HepG2 (cell line): ENCODE data around the gene ANKRD44. TPM values are rescaled to one million over a fixed set of nuclear protein-coding genes. Genes with fewer than 3 reads are reported as not detected.

Experiments used
- ATAC-seq: fragments of 200-7000 bp; cut with Tn5 transposase; 3 replicates; pipeline ENCODE4 v1.9.1; 2020; ENCODE audit warnings: mild to moderate bottlenecking, moderate library complexity
- BruUV-seq: library from RNA; stranded (reverse); fragments of 400-500 nt; replicated peaks from 2 replicates; lab custom pipeline; 2021; lab: Mats Ljungman, UMichigan
- CTCF ChIA-PET: fragments of 300-600 bp; formaldehyde crosslinking; extraction: SDS; loops from one replicate; lab custom pipeline; 2021; ENCODE audit warnings: low total read pairs, inconsistent platforms, low intra/inter-chr PET ratio; lab: Yijun Ruan, JAX
- POLR2A ChIA-PET: fragments of 350-600 bp; sonication (Branson Sonifier 250); formaldehyde crosslinking; loops from one replicate; lab custom pipeline; 2020; ENCODE audit warnings: antibody characterized with exemption, inconsistent platforms; lab: Yijun Ruan, JAX
- DNase-seq: peaks from one replicate; pipeline ENCODE4 v3.0.0-alpha.2; 2015; ENCODE audit warnings: low spot score
- FAIRE-seq: peaks from 3 replicates; lab custom pipeline; 2011; peaks lifted over from hg19 to GRCh38; lab: Jason Lieb, UNC
- H2AFZ ChIP-seq: one replicate; pipeline ENCODE4 v1.6.1; 2011; ENCODE audit warnings: low read length, inconsistent platforms
- H3K27ac ChIP-seq: fragments of 300-600 bp; 3 replicates; pipeline ENCODE4 v1.8.0; 2011; ENCODE audit warnings: mixed run types, mild to moderate bottlenecking, mixed read lengths, low read length, inconsistent platforms; ENCODE audit not compliant: insufficient read depth; ENCODE audit errors: extremely low read length
- H3K27me3 ChIP-seq, 2 experiments: fragments of 200-600 bp in 1 of 2; 2 replicates in 1 of 2; 3 replicates in 1 of 2; pipeline versions ENCODE4 v1.6.0 to v1.8.0; 2011; ENCODE audit warnings: low read length in 2 of 2, mild to moderate bottlenecking in 2 of 2, moderate library complexity in 2 of 2, inconsistent platforms in 1 of 2; ENCODE audit not compliant: insufficient read depth in 2 of 2, control insufficient read depth in 1 of 2
- H3K36me3 ChIP-seq, 2 experiments: fragments of 200-600 bp in 1 of 2; replicated peaks in 1 of 2; 2 replicates in 1 of 2; 3 replicates in 1 of 2; pipeline versions ENCODE4 v1.5.1 to v1.8.0; 2011; ENCODE audit warnings: low read length in 2 of 2, inconsistent platforms in 1 of 2; ENCODE audit not compliant: insufficient read depth in 2 of 2, control insufficient read depth in 1 of 2
- H3K4me1 ChIP-seq: 2 replicates; pipeline ENCODE4 v1.5.1; 2012; ENCODE audit warnings: low read length, inconsistent platforms; ENCODE audit not compliant: insufficient read depth
- H3K4me2 ChIP-seq: 2 replicates; pipeline ENCODE4 v1.6.0; 2011; ENCODE audit warnings: low read depth, low read length, inconsistent platforms
- H3K4me3 ChIP-seq, 3 experiments: fragments of 200-600 bp in 1 of 3; sonication (generic), shearing (Covaris generic) in 1 of 3; replicated peaks in 1 of 3; 2 replicates each; pipeline ENCODE4 v1.5.1; 2011 to 2016; ENCODE audit warnings: low read length in 3 of 3, inconsistent platforms in 2 of 3, low read depth in 2 of 3, mild to moderate bottlenecking in 2 of 3, control low read depth in 1 of 3, mixed read lengths in 1 of 3; ENCODE audit not compliant: insufficient read depth in 1 of 3
- H3K79me2 ChIP-seq: one replicate; pipeline ENCODE4 v1.6.1; 2011; ENCODE audit warnings: low read length, inconsistent platforms; ENCODE audit not compliant: insufficient read depth
- H3K9ac ChIP-seq: 2 replicates; pipeline ENCODE4 v1.6.0; 2011; ENCODE audit warnings: mild to moderate bottlenecking, low read depth, low read length, inconsistent platforms; ENCODE audit not compliant: insufficient read depth
- H3K9me3 ChIP-seq: 2 replicates; pipeline ENCODE4 v1.5.1; 2012; ENCODE audit warnings: mild to moderate bottlenecking, low read length
- H4K20me1 ChIP-seq: 2 replicates; pipeline ENCODE4 v1.6.0; 2011; ENCODE audit warnings: inconsistent platforms, mild to moderate bottlenecking, low read length, moderate library complexity; ENCODE audit not compliant: insufficient read depth
- BCL6 ChIP-seq: IDR thresholded peaks from 2 replicates; pipeline ENCODE4 v1.6.1; 2016; ENCODE audit warnings: missing genetic modification reagents, missing compliant biosample characterization
- ETV5 ChIP-seq: IDR thresholded peaks from 2 replicates; pipeline ENCODE4 v1.6.1; 2018; ENCODE audit warnings: missing biosample characterization, missing genetic modification reagents, inconsistent platforms, borderline replicate concordance
- HOXA7 ChIP-seq: sonication (generic); formaldehyde crosslinking; IDR thresholded peaks from 2 replicates; pipeline ENCODE4 v1.8.1; 2022; ENCODE audit warnings: mild to moderate bottlenecking, missing genetic modification reagents, moderate library complexity
- NFKB2 ChIP-seq: sonication (generic); formaldehyde crosslinking; IDR thresholded peaks from 2 replicates; pipeline ENCODE4 v1.4.0; 2020; ENCODE audit warnings: missing genetic modification reagents, borderline replicate concordance
- ZNF558 ChIP-seq: sonication (generic); formaldehyde crosslinking; IDR thresholded peaks from 2 replicates; pipeline ENCODE4 v1.9.0; 2022; ENCODE audit warnings: mild to moderate bottlenecking, missing genetic modification reagents, borderline replicate concordance
- ZNF7 ChIP-seq: IDR thresholded peaks from 2 replicates; pipeline ENCODE4 v1.6.1; 2016; ENCODE audit warnings: missing biosample characterization, missing genetic modification reagents
- WGBS: methylation state at CpG from one replicate; pipeline ENCODE4 v1.1.6; 2017; ENCODE audit warnings: low lambda C conversion rate; 5-methylcytosine and 5-hydroxymethylcytosine counted together
- in situ Hi-C: cut with HindIII; loops from 2 replicates; pipeline ENCODE4 v1.10.0; 2017; ENCODE audit warnings: low pct_unique_long_range_greater_than_20kb; ENCODE audit not compliant: extremely low pct_ligation_motif_present
- intact Hi-C: fragments of 100-400 bp; cut with micrococcal nuclease; formaldehyde crosslinking; loops from one replicate; pipeline ENCODE4 v1.10.0; 2022; ENCODE audit not compliant: unreplicated experiment
- polyA plus RNA-seq, 8 experiments: library from polyadenylated mRNA; depleted of rRNA in 3 of 8; stranded (reverse) in 7 of 8; unstranded in 1 of 8; fragments of >200 nt; fragmentation: Illumina TruSeq in 4 of 8; extraction: Trizol in 4 of 8; gene quantifications; 2 replicates each; pipeline versions ENCODE4 v1.2.1 to v1.2.3, GENCODE V29; 2011 to 2016; ENCODE audit warnings: low read depth in 4 of 8, missing spikeins in 1 of 8, mixed read lengths in 1 of 8; ENCODE audit not compliant: insufficient read depth in 1 of 8
- total RNA-seq, 5 experiments: library from RNA; depleted of rRNA; stranded (reverse); fragments of >200 nt; fragmentation: Illumina TruSeq; extraction: Trizol; gene quantifications; 2 replicates each; pipeline ENCODE4 v1.2.3, GENCODE V29; 2016; ENCODE audit warnings: low read depth in 1 of 5
- TF ChIP-seq, protein P1 (sequence below): sonication (generic); formaldehyde crosslinking; IDR thresholded peaks from 2 replicates; pipeline ENCODE4 v1.4.0; 2020; ENCODE audit warnings: missing genetic modification reagents
- TF ChIP-seq, protein P2 (sequence below): sonication (generic); formaldehyde crosslinking; IDR thresholded peaks from 2 replicates; pipeline ENCODE4 v1.4.0; 2020; ENCODE audit warnings: missing genetic modification reagents, borderline replicate concordance
- TF ChIP-seq, protein P3 (sequence below): sonication (generic); formaldehyde crosslinking; conservative IDR thresholded peaks from 2 replicates; pipeline ENCODE4 v1.4.0; 2020; ENCODE audit warnings: missing genetic modification reagents

Gene ANKRD44
- total and polyA plus RNA-seq, 2 of the 13 experiments (the other 11 are each of a cell fraction or from before 2014, with no cell fraction given), result 0.04 to 0.11 TPM

DNA sequence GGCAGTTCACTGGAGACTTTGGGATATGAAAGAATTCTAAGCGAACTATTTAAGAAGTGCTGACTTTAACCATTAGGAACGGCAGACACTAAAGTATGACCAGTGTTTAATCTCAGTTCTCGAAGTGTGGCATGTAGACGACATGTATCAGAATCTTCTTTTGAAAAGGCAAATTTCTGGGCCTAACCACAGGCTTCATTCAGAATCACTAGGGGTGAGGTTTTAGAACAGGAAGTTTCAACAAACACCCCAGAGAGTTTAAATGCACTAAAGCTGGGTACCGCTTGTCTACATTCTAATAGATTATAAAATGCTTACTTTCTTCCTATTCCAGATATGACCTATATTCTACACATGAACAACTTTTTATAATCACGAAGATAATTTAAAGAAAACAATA, 180.3 kb downstream of the ANKRD44 start (continued):
- TF ChIP-seq ETV5 (CRISPR knock-in tag) (no peak), HOXA7 (CRISPR knock-in tag) (no peak), ZNF558 (CRISPR knock-in tag) (no peak)
- TF ChIP-seq, protein P1, sequence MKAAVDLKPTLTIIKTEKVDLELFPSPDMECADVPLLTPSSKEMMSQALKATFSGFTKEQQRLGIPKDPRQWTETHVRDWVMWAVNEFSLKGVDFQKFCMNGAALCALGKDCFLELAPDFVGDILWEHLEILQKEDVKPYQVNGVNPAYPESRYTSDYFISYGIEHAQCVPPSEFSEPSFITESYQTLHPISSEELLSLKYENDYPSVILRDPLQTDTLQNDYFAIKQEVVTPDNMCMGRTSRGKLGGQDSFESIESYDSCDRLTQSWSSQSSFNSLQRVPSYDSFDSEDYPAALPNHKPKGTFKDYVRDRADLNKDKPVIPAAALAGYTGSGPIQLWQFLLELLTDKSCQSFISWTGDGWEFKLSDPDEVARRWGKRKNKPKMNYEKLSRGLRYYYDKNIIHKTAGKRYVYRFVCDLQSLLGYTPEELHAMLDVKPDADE (CRISPR knock-in tag), result no peak

DNA sequence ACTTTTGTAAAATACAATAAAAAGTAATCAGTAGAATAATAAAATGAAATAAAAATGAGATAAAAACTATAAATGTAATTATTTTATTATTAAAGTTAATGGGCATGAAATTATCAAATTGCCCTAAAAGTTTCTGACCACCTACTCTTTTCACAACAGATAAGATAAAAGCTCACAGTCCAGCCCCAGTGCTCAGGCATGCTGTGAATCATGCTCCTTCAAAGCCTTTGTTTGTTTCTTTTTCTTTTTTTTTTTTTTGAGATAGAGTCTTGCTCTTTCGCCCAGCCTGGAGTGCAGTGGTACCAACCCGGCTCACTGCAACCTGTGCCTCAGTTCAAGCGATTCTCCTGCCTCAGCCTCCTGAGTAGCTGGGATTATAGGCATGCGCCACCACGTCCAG, 181.7 kb downstream of the ANKRD44 start:
- Histone ChIP-seq H2AFZ (no peak overlapping the region), H3K9me3 (no peaks in the 10 kb centered on the region), H3K4me1 (no peaks in the 10 kb centered on the region)
- ChIA-PET POLR2A (no interaction called here), CTCF (no interaction called here)
- 30% methylated on average over 5 of the region's 5 CpGs for WGBS
- no peak for ATAC-seq
- TF ChIP-seq BCL6 (no peak), NFKB2 (CRISPR knock-in tag) (no peak), ZNF7 (CRISPR knock-in tag) (peak; percentile 81)
- TF ChIP-seq, protein P2, sequence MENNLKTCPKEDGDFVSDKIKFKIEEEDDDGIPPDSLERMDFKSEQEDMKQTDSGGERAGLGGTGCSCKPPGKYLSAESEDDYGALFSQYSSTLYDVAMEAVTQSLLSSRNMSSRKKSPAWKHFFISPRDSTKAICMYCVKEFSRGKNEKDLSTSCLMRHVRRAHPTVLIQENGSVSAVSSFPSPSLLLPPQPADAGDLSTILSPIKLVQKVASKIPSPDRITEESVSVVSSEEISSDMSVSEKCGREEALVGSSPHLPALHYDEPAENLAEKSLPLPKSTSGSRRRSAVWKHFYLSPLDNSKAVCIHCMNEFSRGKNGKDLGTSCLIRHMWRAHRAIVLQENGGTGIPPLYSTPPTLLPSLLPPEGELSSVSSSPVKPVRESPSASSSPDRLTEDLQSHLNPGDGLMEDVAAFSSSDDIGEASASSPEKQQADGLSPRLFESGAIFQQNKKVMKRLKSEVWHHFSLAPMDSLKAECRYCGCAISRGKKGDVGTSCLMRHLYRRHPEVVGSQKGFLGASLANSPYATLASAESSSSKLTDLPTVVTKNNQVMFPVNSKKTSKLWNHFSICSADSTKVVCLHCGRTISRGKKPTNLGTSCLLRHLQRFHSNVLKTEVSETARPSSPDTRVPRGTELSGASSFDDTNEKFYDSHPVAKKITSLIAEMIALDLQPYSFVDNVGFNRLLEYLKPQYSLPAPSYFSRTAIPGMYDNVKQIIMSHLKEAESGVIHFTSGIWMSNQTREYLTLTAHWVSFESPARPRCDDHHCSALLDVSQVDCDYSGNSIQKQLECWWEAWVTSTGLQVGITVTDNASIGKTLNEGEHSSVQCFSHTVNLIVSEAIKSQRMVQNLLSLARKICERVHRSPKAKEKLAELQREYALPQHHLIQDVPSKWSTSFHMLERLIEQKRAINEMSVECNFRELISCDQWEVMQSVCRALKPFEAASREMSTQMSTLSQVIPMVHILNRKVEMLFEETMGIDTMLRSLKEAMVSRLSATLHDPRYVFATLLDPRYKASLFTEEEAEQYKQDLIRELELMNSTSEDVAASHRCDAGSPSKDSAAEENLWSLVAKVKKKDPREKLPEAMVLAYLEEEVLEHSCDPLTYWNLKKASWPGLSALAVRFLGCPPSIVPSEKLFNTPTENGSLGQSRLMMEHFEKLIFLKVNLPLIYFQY (CRISPR knock-in tag), result no peak
- TF ChIP-seq, protein P3, sequence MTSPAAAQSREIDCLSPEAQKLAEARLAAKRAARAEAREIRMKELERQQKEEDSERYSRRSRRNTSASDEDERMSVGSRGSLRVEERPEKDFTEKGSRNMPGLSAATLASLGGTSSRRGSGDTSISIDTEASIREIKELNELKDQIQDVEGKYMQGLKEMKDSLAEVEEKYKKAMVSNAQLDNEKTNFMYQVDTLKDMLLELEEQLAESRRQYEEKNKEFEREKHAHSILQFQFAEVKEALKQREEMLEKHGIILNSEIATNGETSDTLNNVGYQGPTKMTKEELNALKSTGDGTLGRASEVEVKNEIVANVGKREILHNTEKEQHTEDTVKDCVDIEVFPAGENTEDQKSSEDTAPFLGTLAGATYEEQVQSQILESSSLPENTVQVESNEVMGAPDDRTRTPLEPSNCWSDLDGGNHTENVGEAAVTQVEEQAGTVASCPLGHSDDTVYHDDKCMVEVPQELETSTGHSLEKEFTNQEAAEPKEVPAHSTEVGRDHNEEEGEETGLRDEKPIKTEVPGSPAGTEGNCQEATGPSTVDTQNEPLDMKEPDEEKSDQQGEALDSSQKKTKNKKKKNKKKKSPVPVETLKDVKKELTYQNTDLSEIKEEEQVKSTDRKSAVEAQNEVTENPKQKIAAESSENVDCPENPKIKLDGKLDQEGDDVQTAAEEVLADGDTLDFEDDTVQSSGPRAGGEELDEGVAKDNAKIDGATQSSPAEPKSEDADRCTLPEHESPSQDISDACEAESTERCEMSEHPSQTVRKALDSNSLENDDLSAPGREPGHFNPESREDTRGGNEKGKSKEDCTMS, result no peak
- TF ChIP-seq, all 625 proteins: peak for 1
- intact Hi-C loops, result no loop called here
- Histone ChIP-seq H3K27me3 (peaks cover 0 to 2% of the 10 kb centered on the region in 2 experiments; a peak in 1 of 5 replicates), H3K4me2 (no peak overlapping the region), H3K9ac (no peak overlapping the region), H3K4me3 (no peak overlapping the region), H3K27ac (no peak overlapping the region), H3K79me2 (no peaks in the 10 kb centered on the region), H3K36me3 (no peaks in the 10 kb centered on the region), H4K20me1 (no peaks in the 10 kb centered on the region)
- no peak for DNase-seq
- no peak for FAIRE-seq
- no TSS peak for BruUV-seq
- in situ Hi-C loops, result no loop called here
